CD8-positive, alpha-beta memory T cell (primary cell): ENCODE measurements around the gene GPR85. TPM values are rescaled to one million over a fixed set of nuclear protein-coding genes. Genes with fewer than 3 reads are reported as not detected.
"Not testable (repeated sequence)": the region's sequence is repeated elsewhere in the genome, so short reads cannot be mapped to it uniquely, and the experiment has no call there.

Source experiments
- CTCF ChIA-PET: fragments of 350-600 bp; sonication (Branson Sonifier 250); formaldehyde crosslinking; loops from one replicate; lab custom pipeline; 2021; ENCODE audit warnings: antibody characterized with exemption; lab: Charles Lee
- POLR2A ChIA-PET: fragments of 350-600 bp; sonication (Branson Sonifier 250); formaldehyde crosslinking; loops from one replicate; lab custom pipeline; 2021; ENCODE audit warnings: antibody characterized with exemption; lab: Charles Lee
- DNase-seq, 5 donors: peaks; one replicate each; pipeline versions ENCODE4 v3.0.0 to v3.0.0-alpha.2; 2020 to 2022; ENCODE audit warnings: mixed read lengths in 1 of 5
- H3K27ac ChIP-seq: one replicate; pipeline ENCODE4 v1.7.0; 2013; ENCODE audit warnings: low read depth, mild to moderate bottlenecking, low read length, moderate library complexity
- H3K27me3 ChIP-seq: 2 replicates; pipeline ENCODE4 v1.7.0; 2013; ENCODE audit warnings: low read length, mild to moderate bottlenecking; ENCODE audit not compliant: insufficient read depth, poor library complexity, severe bottlenecking
- H3K36me3 ChIP-seq: 2 replicates; pipeline ENCODE4 v1.7.0; 2013; ENCODE audit warnings: mild to moderate bottlenecking, low read length, moderate library complexity; ENCODE audit not compliant: insufficient read depth
- H3K4me1 ChIP-seq: 2 replicates; pipeline ENCODE4 v1.7.0; 2013; ENCODE audit warnings: mild to moderate bottlenecking, low read length, moderate library complexity; ENCODE audit not compliant: insufficient read depth
- H3K4me3 ChIP-seq: 2 replicates; pipeline ENCODE4 v1.7.0; 2013; ENCODE audit warnings: mild to moderate bottlenecking, low read length
- H3K9me3 ChIP-seq: 2 replicates; pipeline ENCODE4 v1.7.0; 2013; ENCODE audit warnings: mild to moderate bottlenecking, low read length
- H3K27ac Mint-ChIP-seq, 8 donors: one replicate each; pipeline ENCODE4 v1.8.0; 2020 to 2021; ENCODE audit warnings: mixed read lengths in 8 of 8, mild to moderate bottlenecking in 6 of 8, inconsistent platforms in 3 of 8, moderate library complexity in 3 of 8
- H3K27me3 Mint-ChIP-seq, 2 donors: one replicate each; pipeline ENCODE4 v1.8.0; 2020 to 2021; ENCODE audit warnings: mixed read lengths in 2 of 2, mild to moderate bottlenecking in 1 of 2, moderate library complexity in 1 of 2
- H3K36me3 Mint-ChIP-seq, 3 donors: one replicate each; pipeline ENCODE4 v1.8.0; 2020 to 2021; ENCODE audit warnings: mixed read lengths in 3 of 3, inconsistent platforms in 1 of 3, mild to moderate bottlenecking in 1 of 3
- H3K4me1 Mint-ChIP-seq, 3 donors: one replicate each; pipeline ENCODE4 v1.8.0; 2020 to 2021; ENCODE audit warnings: mixed read lengths in 3 of 3, inconsistent platforms in 1 of 3, mild to moderate bottlenecking in 1 of 3
- H3K4me3 Mint-ChIP-seq, 7 donors: one replicate each; pipeline ENCODE4 v1.8.0; 2020 to 2021; ENCODE audit warnings: mixed read lengths in 7 of 7, mild to moderate bottlenecking in 6 of 7, moderate library complexity in 4 of 7, inconsistent platforms in 2 of 7
- H3K9me3 Mint-ChIP-seq, 5 donors: one replicate each; pipeline ENCODE4 v1.8.0; 2020 to 2022; ENCODE audit warnings: mixed read lengths in 5 of 5, mild to moderate bottlenecking in 3 of 5, moderate library complexity in 2 of 5, inconsistent platforms in 1 of 5
- polyA plus RNA-seq: library from polyadenylated mRNA; unstranded; fragments of 300-500 nt; fragmentation: Illumina TruSeq; gene quantifications from one replicate; pipeline ENCODE4 v1.2.3, GENCODE V29; 2021
- total RNA-seq, 2 experiments: library from RNA; stranded (reverse); gene quantifications; one replicate each; pipeline ENCODE4 v1.2.3, GENCODE V29; 2021

GPR85 gene
- total and polyA plus RNA-seq, 3 experiments from 2014 or later = not detected

- no peak overlapping the region for H3K27ac Mint-ChIP-seq
- Histone ChIP-seq H3K36me3 (no peaks in the 10 kb centered on the region), H3K27ac (no peak overlapping the region), H3K9me3 (no peaks in the 10 kb centered on the region), H3K4me3 (no peak overlapping the region), H3K27me3 (no peaks in the 10 kb centered on the region), H3K4me1 (no peaks in the 10 kb centered on the region)
- CTCF ChIA-PET = no interaction called here
- no peaks in the 10 kb centered on the region for H3K4me1 Mint-ChIP-seq
- no peaks in the 10 kb centered on the region for H3K9me3 Mint-ChIP-seq
- no peaks in the 10 kb centered on the region for H3K36me3 Mint-ChIP-seq
- peaks cover 11 to 41% of the 10 kb centered on the region in 2 donors for H3K27me3 Mint-ChIP-seq
- no peak for DNase-seq
- H3K4me3 Mint-ChIP-seq = no peak overlapping the region
- POLR2A ChIA-PET = no interaction called here
Measured at GRCh38 chr7:113078331-113078730, 8.3 kb downstream of the GPR85 start.

GRCh38 chr7:113076703-113077102 is 9.9 kb downstream of the GPR85 start:
- H3K27me3 Mint-ChIP-seq = peaks cover 7 to 27% of the 10 kb centered on the region in 2 donors
- no peak overlapping the region for H3K27ac Mint-ChIP-seq
- H3K4me1 Mint-ChIP-seq = no peaks in the 10 kb centered on the region
- H3K4me3 Mint-ChIP-seq = no peak overlapping the region
- Histone ChIP-seq H3K27me3 (no peaks in the 10 kb centered on the region), H3K9me3 (no peaks in the 10 kb centered on the region), H3K4me1 (no peaks in the 10 kb centered on the region), H3K36me3 (no peaks in the 10 kb centered on the region), H3K27ac (no peak overlapping the region), H3K4me3 (no peak overlapping the region)
- POLR2A ChIA-PET = no interaction called here
- H3K36me3 Mint-ChIP-seq = no peaks in the 10 kb centered on the region
- DNase-seq = no peak
- no peaks in the 10 kb centered on the region for H3K9me3 Mint-ChIP-seq
- CTCF ChIA-PET = no interaction called here

GRCh38 chr7:113071465-113071864 is 15.2 kb downstream of the GPR85 start:
- no peak overlapping the region for H3K27ac ChIP-seq
- no peak overlapping the region for H3K4me3 Mint-ChIP-seq
- no peaks in the 10 kb centered on the region for H3K27me3 ChIP-seq
- ChIA-PET CTCF (no interaction called here), POLR2A (no interaction called here)
- peaks cover 4 to 13% of the 10 kb centered on the region in 2 donors for H3K27me3 Mint-ChIP-seq
- H3K27ac Mint-ChIP-seq = no peak overlapping the region
- H3K9me3 Mint-ChIP-seq = no peaks in the 10 kb centered on the region
- no peaks in the 10 kb centered on the region for H3K36me3 ChIP-seq
- H3K36me3 Mint-ChIP-seq = no peaks in the 10 kb centered on the region
- H3K4me3 ChIP-seq = no peak overlapping the region
- no peaks in the 10 kb centered on the region for H3K9me3 ChIP-seq
- H3K4me1 ChIP-seq = no peaks in the 10 kb centered on the region
- H3K4me1 Mint-ChIP-seq = no peaks in the 10 kb centered on the region
- DNase-seq = no peak

GRCh38 chr7:113062499-113062898 is 24.1 kb downstream of the GPR85 start:
- Mint-ChIP-seq H3K36me3 (no peaks in the 10 kb centered on the region), H3K27me3 (peaks cover 2 to 25% of the 10 kb centered on the region in 2 donors), H3K27ac (no peak overlapping the region), H3K4me3 (no peak overlapping the region), H3K4me1 (no peaks in the 10 kb centered on the region), H3K9me3 (no peaks in the 10 kb centered on the region)
- Histone ChIP-seq H3K27ac (no peak overlapping the region), H3K9me3 (no peaks in the 10 kb centered on the region), H3K4me3 (no peak overlapping the region), H3K4me1 (no peaks in the 10 kb centered on the region), H3K27me3 (no peaks in the 10 kb centered on the region), H3K36me3 (no peaks in the 10 kb centered on the region)
- POLR2A ChIA-PET = no interaction called here
- DNase-seq = no peak
- CTCF ChIA-PET = no interaction called here

- Histone ChIP-seq H3K4me3 (no peak overlapping the region), H3K27me3 (no peaks in the 10 kb centered on the region), H3K9me3 (no peaks in the 10 kb centered on the region), H3K4me1 (no peaks in the 10 kb centered on the region), H3K27ac (no peak overlapping the region), H3K36me3 (no peaks in the 10 kb centered on the region)
- CTCF ChIA-PET = interaction anchor here (0.9 kb wide), 1 partner anchor 15 kb away, joined by 3 read pairs; no protein-coding TSS in a partner anchor
- DNase-seq = no peak
- no peak overlapping the region for H3K27ac Mint-ChIP-seq
- H3K4me1 Mint-ChIP-seq = no peaks in the 10 kb centered on the region
- H3K36me3 Mint-ChIP-seq = no peaks in the 10 kb centered on the region
- peaks cover 0 to 2% (median 0%) of the 10 kb centered on the region in 5 donors for H3K9me3 Mint-ChIP-seq
- H3K27me3 Mint-ChIP-seq = peaks cover 5 to 38% of the 10 kb centered on the region in 2 donors
- POLR2A ChIA-PET = no interaction called here
- H3K4me3 Mint-ChIP-seq = no peak overlapping the region
Measured at GRCh38 chr7:113060100-113060499, 26.5 kb downstream of the GPR85 start.

- no peak for DNase-seq
- Mint-ChIP-seq H3K36me3 (no peaks in the 10 kb centered on the region), H3K9me3 (peaks cover 0 to 5% (median 4%) of the 10 kb centered on the region in 5 donors), H3K27ac (no peak overlapping the region), H3K4me1 (no peaks in the 10 kb centered on the region), H3K27me3 (peaks cover 5 to 49% of the 10 kb centered on the region in 2 donors), H3K4me3 (no peak overlapping the region)
- H3K4me1 ChIP-seq = no peaks in the 10 kb centered on the region
- ChIA-PET POLR2A (no interaction called here), CTCF (no interaction called here)
- no peaks in the 10 kb centered on the region for H3K27me3 ChIP-seq
- no peak overlapping the region for H3K27ac ChIP-seq
- no peak overlapping the region for H3K4me3 ChIP-seq
- no peaks in the 10 kb centered on the region for H3K9me3 ChIP-seq
- H3K36me3 ChIP-seq = no peaks in the 10 kb centered on the region
Measured at GRCh38 chr7:113054938-113055337, 31.7 kb downstream of the GPR85 start.

- H3K9me3 Mint-ChIP-seq, H3K4me3 Mint-ChIP-seq, H3K36me3 ChIP-seq, H3K27ac ChIP-seq, DNase-seq, H3K4me3 ChIP-seq, H3K4me1 ChIP-seq, H3K36me3 Mint-ChIP-seq, H3K27ac Mint-ChIP-seq, CTCF ChIA-PET, POLR2A ChIA-PET, H3K4me1 Mint-ChIP-seq, H3K9me3 ChIP-seq, H3K27me3 ChIP-seq: not testable (repeated sequence)
- H3K27me3 Mint-ChIP-seq = peaks cover 5 to 48% of the 10 kb centered on the region in 2 donors
Measured at GRCh38 chr7:113054272-113054671, 32.4 kb downstream of the GPR85 start.

GRCh38 chr7:113049221-113049620 is 37.4 kb downstream of the GPR85 start:
- H3K4me3 ChIP-seq, POLR2A ChIA-PET, H3K36me3 ChIP-seq, H3K27ac Mint-ChIP-seq, H3K4me1 ChIP-seq, H3K4me1 Mint-ChIP-seq, H3K27ac ChIP-seq, DNase-seq, H3K36me3 Mint-ChIP-seq, CTCF ChIA-PET, H3K4me3 Mint-ChIP-seq, H3K9me3 Mint-ChIP-seq, H3K9me3 ChIP-seq, H3K27me3 ChIP-seq: not testable (repeated sequence)
- H3K27me3 Mint-ChIP-seq = peaks cover 0 to 11% of the 10 kb centered on the region in 2 donors

GRCh38 chr7:113046453-113046852 is 40.2 kb downstream of the GPR85 start:
- Mint-ChIP-seq H3K27ac (no peak overlapping the region), H3K27me3 (peaks cover 3 to 25% of the 10 kb centered on the region in 2 donors), H3K36me3 (no peaks in the 10 kb centered on the region), H3K4me3 (no peak overlapping the region), H3K9me3 (peaks cover 0 to 3% (median 2%) of the 10 kb centered on the region in 5 donors), H3K4me1 (no peaks in the 10 kb centered on the region)
- H3K36me3 ChIP-seq = no peaks in the 10 kb centered on the region
- CTCF ChIA-PET = no interaction called here
- no peak overlapping the region for H3K4me3 ChIP-seq
- no peaks in the 10 kb centered on the region for H3K27me3 ChIP-seq
- POLR2A ChIA-PET = no interaction called here
- no peak for DNase-seq
- no peak overlapping the region for H3K27ac ChIP-seq
- H3K4me1 ChIP-seq = no peaks in the 10 kb centered on the region
- H3K9me3 ChIP-seq = no peaks in the 10 kb centered on the region
